ENCODE data around the gene POLD1.

Gene POLD1

DNA sequence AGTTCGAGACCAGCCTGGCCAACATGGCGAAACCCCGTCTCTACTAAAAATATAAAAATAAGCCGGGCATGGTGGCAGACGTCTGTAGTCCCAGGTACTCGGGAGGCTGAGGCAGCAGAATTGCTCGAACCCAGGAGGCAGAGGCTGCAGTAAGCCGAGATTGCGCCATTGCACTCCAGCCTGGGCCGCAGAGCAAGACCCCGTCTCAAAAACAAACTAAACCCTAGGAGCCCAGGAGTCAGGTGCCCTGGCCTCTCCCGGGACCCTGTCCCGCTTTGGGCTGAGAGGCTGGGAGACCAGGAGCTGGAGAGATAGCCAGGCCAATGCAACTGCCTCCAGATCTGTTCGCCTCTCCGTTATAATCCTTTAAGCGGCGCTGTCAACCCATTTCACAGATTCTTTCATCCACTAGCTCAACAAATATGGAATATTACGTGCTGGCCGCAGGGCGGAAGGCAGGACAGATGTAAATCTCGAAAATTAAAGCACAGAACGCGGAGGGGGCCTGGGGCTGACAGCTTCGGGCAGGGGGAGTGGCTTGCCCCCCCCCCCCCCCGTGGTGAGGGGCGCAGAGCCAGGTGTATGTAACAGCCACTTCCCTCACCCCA, 43.3 kb downstream of the POLD1 start:
- no peak for DNase-seq
- no peak overlapping the region for H3K27ac ChIP-seq
- no peaks in the 10 kb centered on the region for H3K27me3 ChIP-seq (ENCODE audit: insufficient read depth, low read depth, severe bottlenecking)
- peaks cover 3% of the 10 kb centered on the region; the same call in 1 of the 2 replicates for H3K36me3 ChIP-seq
- H3K4me3 ChIP-seq (ENCODE audit: low read depth, low read length), result no peak overlapping the region
- no peaks in the 10 kb centered on the region for H3K9me3 ChIP-seq (ENCODE audit: severe bottlenecking)
- TF ChIP-seq, protein P1, sequence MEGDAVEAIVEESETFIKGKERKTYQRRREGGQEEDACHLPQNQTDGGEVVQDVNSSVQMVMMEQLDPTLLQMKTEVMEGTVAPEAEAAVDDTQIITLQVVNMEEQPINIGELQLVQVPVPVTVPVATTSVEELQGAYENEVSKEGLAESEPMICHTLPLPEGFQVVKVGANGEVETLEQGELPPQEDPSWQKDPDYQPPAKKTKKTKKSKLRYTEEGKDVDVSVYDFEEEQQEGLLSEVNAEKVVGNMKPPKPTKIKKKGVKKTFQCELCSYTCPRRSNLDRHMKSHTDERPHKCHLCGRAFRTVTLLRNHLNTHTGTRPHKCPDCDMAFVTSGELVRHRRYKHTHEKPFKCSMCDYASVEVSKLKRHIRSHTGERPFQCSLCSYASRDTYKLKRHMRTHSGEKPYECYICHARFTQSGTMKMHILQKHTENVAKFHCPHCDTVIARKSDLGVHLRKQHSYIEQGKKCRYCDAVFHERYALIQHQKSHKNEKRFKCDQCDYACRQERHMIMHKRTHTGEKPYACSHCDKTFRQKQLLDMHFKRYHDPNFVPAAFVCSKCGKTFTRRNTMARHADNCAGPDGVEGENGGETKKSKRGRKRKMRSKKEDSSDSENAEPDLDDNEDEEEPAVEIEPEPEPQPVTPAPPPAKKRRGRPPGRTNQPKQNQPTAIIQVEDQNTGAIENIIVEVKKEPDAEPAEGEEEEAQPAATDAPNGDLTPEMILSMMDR (IDR thresholded peaks at IDR 0.05; ENCODE audit: low read depth, low read length), result no peak

DNA sequence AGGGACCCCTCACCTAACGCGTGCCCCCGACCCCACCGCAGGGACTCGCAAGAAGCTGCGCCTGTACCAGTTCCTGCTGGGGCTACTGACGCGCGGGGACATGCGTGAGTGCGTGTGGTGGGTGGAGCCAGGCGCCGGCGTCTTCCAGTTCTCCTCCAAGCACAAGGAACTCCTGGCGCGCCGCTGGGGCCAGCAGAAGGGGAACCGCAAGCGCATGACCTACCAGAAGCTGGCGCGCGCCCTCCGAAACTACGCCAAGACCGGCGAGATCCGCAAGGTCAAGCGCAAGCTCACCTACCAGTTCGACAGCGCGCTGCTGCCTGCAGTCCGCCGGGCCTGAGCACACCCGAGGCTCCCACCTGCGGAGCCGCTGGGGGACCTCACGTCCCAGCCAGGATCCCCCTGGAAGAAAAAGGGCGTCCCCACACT, 43.9 kb downstream of the POLD1 start:
- no peak for DNase-seq
- TF ChIP-seq, protein P1 (IDR thresholded peaks at IDR 0.05; ENCODE audit: low read depth, low read length), result no peak
- Histone ChIP-seq H3K27me3 (ENCODE audit: insufficient read depth, low read depth, severe bottlenecking) (no peaks in the 10 kb centered on the region), H3K4me3 (ENCODE audit: low read depth, low read length) (no peak overlapping the region), H3K9me3 (ENCODE audit: severe bottlenecking) (no peaks in the 10 kb centered on the region), H3K36me3 (peaks cover 3% of the 10 kb centered on the region; the same call in 1 of the 2 replicates), H3K27ac (no peak overlapping the region)

GRCh38 chr19:50428772-50429463, 44.8 kb downstream of the POLD1 start:
- TF ChIP-seq, protein P1 (IDR thresholded peaks at IDR 0.05; ENCODE audit: low read depth, low read length), result no peak
- no peaks in the 10 kb centered on the region for H3K27me3 ChIP-seq (ENCODE audit: insufficient read depth, low read depth, severe bottlenecking)
- DNase-seq, result no peak
- H3K27ac ChIP-seq, result no peak overlapping the region
- no peak overlapping the region for H3K4me3 ChIP-seq (ENCODE audit: low read depth, low read length)
- no peaks in the 10 kb centered on the region for H3K9me3 ChIP-seq (ENCODE audit: severe bottlenecking)
- H3K36me3 ChIP-seq, result no peaks in the 10 kb centered on the region

GRCh38 chr19:50430888-50431342, 46.8 kb downstream of the POLD1 start:
- H3K36me3 ChIP-seq, result no peaks in the 10 kb centered on the region
- peak overlapping the region; percentile 62 for H3K4me3 ChIP-seq (ENCODE audit: low read depth, low read length)
- no peaks in the 10 kb centered on the region for H3K27me3 ChIP-seq (ENCODE audit: insufficient read depth, low read depth, severe bottlenecking)
- H3K27ac ChIP-seq, result no peak overlapping the region
- no peak for DNase-seq
- H3K9me3 ChIP-seq (ENCODE audit: severe bottlenecking), result no peaks in the 10 kb centered on the region
- TF ChIP-seq, protein P1 (IDR thresholded peaks at IDR 0.05; ENCODE audit: low read depth, low read length), result no peak

DNA sequence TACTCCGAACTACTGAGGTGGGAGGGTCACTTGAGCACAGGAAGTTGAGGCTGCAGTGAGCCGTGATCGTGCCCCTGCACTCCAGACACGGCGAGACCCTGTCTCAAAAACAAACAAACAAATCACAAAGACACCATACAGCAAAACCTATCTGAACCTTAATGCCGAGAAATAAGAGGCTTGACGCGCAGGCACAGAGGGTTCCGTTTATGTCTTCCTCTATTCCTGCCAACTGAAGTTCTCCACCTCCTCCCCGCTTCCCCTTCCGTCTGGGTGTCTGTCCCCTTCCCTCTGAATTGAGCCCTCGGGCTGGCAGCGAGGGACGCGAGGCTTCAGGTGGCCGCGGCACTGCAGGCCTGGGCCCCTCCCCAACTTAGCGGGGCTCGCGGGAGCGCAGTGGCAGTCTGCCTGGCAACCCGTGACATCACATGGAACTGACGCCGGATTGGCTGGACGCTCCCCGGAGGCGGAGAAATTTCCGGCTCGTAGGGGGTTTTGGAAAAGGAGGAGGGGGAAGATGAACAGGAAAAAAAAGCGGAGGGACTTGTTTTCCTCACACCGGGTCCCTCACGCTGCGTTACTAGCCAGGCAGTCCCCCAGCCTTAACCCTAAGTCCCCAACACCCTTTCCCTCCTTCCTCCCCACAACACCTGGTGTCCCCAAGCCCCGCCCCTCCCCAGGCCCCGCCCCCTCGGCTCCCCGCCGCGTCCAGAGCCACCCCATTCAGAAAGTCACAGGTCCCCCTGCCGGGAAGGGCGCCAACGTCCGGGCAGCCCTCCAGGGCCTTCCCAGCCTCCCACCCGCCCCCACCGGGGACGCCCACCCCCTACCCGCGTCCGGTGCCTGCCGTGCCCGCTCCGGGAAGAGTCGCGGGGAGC, 47.4 kb downstream of the POLD1 start:
- no peaks in the 10 kb centered on the region for H3K27me3 ChIP-seq (ENCODE audit: insufficient read depth, low read depth, severe bottlenecking)
- H3K27ac ChIP-seq, result peak overlapping the region; percentile 65
- peak overlapping the region; percentile 62 for H3K4me3 ChIP-seq (ENCODE audit: low read depth, low read length)
- H3K9me3 ChIP-seq (ENCODE audit: severe bottlenecking), result no peaks in the 10 kb centered on the region
- TF ChIP-seq, protein P1 (IDR thresholded peaks at IDR 0.05; ENCODE audit: low read depth, low read length), result no peak
- peak; percentile 84 for DNase-seq
- H3K36me3 ChIP-seq, result no peaks in the 10 kb centered on the region
